Activated CD4-positive, CD25-positive, alpha-beta regulatory T cell (primary cell): ENCODE data around the gene IL21R.
"Not testable (repeated sequence)": the region's sequence is repeated elsewhere in the genome, so short reads cannot be mapped to it uniquely, and the experiment has no call there.

ENCODE experiments used
- DNase-seq, 4 experiments: peaks; one replicate each; lab custom pipeline; 2025; lab: John Stamatoyannopoulos, UW

Gene IL21R

GRCh38 chr16:27400751-27401620 lies 988 bp upstream of the IL21R start:
- no peak for DNase-seq

GRCh38 chr16:27402569-27402963 lies 592 bp downstream of the IL21R start:
- no peak for DNase-seq

- DNase-seq: peak in 1 of 4 experiments; percentile 31
These were observed 1.1 kb downstream of the IL21R start for GRCh38 chr16:27402964-27403600.

- DNase-seq: no peak
These were observed 1.6 kb downstream of the IL21R start for GRCh38 chr16:27403601-27403992.

GRCh38 chr16:27404163-27404823 lies 2.3 kb downstream of the IL21R start:
- no peak for DNase-seq

GRCh38 chr16:27405546-27406451 lies 3.8 kb downstream of the IL21R start:
- peak in 2 of 4 experiments; percentile 48 to 64 for DNase-seq

- DNase-seq: no peak
These were observed 4.6 kb downstream of the IL21R start for GRCh38 chr16:27406511-27407128.

GRCh38 chr16:27407133-27407532 lies 5.2 kb downstream of the IL21R start:
- DNase-seq: no peak

GRCh38 chr16:27408012-27408601 lies 6.1 kb downstream of the IL21R start:
- no peak for DNase-seq

- no peak for DNase-seq
These were observed 6.6 kb downstream of the IL21R start for GRCh38 chr16:27408602-27409031.

- not testable (repeated sequence) for DNase-seq
These were observed 8.0 kb downstream of the IL21R start for GRCh38 chr16:27409958-27410357.

- DNase-seq: no peak
These were observed 8.8 kb downstream of the IL21R start for GRCh38 chr16:27410761-27411160.

GRCh38 chr16:27413956-27414355 lies 12.0 kb downstream of the IL21R start:
- no peak for DNase-seq

- no peak for DNase-seq
These were observed 12.9 kb downstream of the IL21R start for GRCh38 chr16:27414788-27415431.

GRCh38 chr16:27417047-27417671 lies 15.2 kb downstream of the IL21R start:
- DNase-seq: no peak

- DNase-seq: no peak
These were observed 20.2 kb downstream of the IL21R start for GRCh38 chr16:27421961-27422740.

GRCh38 chr16:27424772-27425498 lies 23.0 kb downstream of the IL21R start:
- no peak for DNase-seq

- DNase-seq: no peak
These were observed 24.0 kb downstream of the IL21R start for GRCh38 chr16:27425961-27426360.
